OCI-LY1 (cell line): Measurements from ENCODE around the gene YPEL2.

ENCODE experiments used
- H2AFZ ChIP-seq: fragments of 200-600 bp; sonication (generic), shearing (Covaris generic); 2 replicates; pipeline ENCODE4 v1.6.0; 2014; ENCODE audit warnings: antibody characterized with exemption, mild to moderate bottlenecking, low read length
- H3F3A ChIP-seq: fragments of 200-600 bp; sonication (generic), shearing (Covaris generic); 2 replicates; pipeline ENCODE4 v1.6.0; 2014; ENCODE audit warnings: mild to moderate bottlenecking, antibody characterized with exemption, low read length, moderate library complexity; ENCODE audit not compliant: insufficient read depth
- H3K27ac ChIP-seq: fragments of 200-600 bp; sonication (generic); 2 replicates; pipeline ENCODE4 v1.5.1; 2014; ENCODE audit warnings: low read length, mixed run types, mild to moderate bottlenecking, low read depth; ENCODE audit not compliant: poor library complexity, severe bottlenecking
- H3K27me3 ChIP-seq: fragments of 200-600 bp; sonication (generic); 2 replicates; pipeline ENCODE4 v1.6.0; 2014; ENCODE audit warnings: antibody characterized with exemption, mild to moderate bottlenecking, low read length, moderate library complexity; ENCODE audit not compliant: insufficient read depth
- H3K36me3 ChIP-seq: fragments of 200-600 bp; sonication (generic); 2 replicates; pipeline ENCODE4 v1.6.1; 2014; ENCODE audit warnings: mild to moderate bottlenecking, antibody characterized with exemption, low read length, moderate library complexity, mixed read lengths; ENCODE audit not compliant: insufficient read depth
- H3K4me1 ChIP-seq: fragments of 200-600 bp; sonication (generic); 2 replicates; pipeline ENCODE4 v1.5.1; 2014; ENCODE audit warnings: mild to moderate bottlenecking, low read length, moderate library complexity; ENCODE audit not compliant: insufficient read depth, severe bottlenecking
- H3K4me2 ChIP-seq: fragments of 200-600 bp; sonication (generic), shearing (Covaris generic); 2 replicates; pipeline ENCODE4 v1.6.1; 2014; ENCODE audit warnings: low read length
- H3K4me3 ChIP-seq: fragments of 200-600 bp; sonication (generic); 2 replicates; pipeline ENCODE4 v1.5.1; 2014; ENCODE audit warnings: low read length, low read depth, mild to moderate bottlenecking, mixed read lengths; ENCODE audit not compliant: poor library complexity, severe bottlenecking
- H3K79me2 ChIP-seq: fragments of 200-600 bp; shearing (Covaris generic); 2 replicates; pipeline ENCODE4 v1.6.1; 2016; ENCODE audit warnings: mixed run types, low read length, mixed read lengths; ENCODE audit not compliant: insufficient read depth
- H3K9ac ChIP-seq: fragments of 200-600 bp; sonication (generic), shearing (Covaris generic); 2 replicates; pipeline ENCODE4 v1.6.1; 2014; ENCODE audit warnings: mild to moderate bottlenecking, low read length, mixed read lengths
- H3K9me2 ChIP-seq: fragments of 200-600 bp; sonication (generic), shearing (Covaris generic); 2 replicates; pipeline ENCODE4 v1.6.1; 2014; ENCODE audit warnings: low read depth, mild to moderate bottlenecking, low read length, mixed read lengths
- H3K9me3 ChIP-seq: fragments of 200-600 bp; shearing (Covaris generic); 2 replicates; pipeline ENCODE4 v1.6.1; 2014; ENCODE audit warnings: low read length, mixed read lengths
- H4K20me1 ChIP-seq: fragments of 200-600 bp; sonication (generic), shearing (Covaris generic); 2 replicates; pipeline ENCODE4 v1.6.0; 2016; ENCODE audit warnings: mild to moderate bottlenecking, low read length; ENCODE audit not compliant: insufficient read depth
- EZH2 ChIP-seq: fragments of 200-600 bp; sonication (generic), shearing (Covaris generic); IDR thresholded peaks from 2 replicates; pipeline ENCODE4 v1.8.0; 2017; ENCODE audit warnings: borderline replicate concordance, mixed run types, mild to moderate bottlenecking, antibody characterized with exemption, low read length, moderate library complexity, mixed read lengths
- TF ChIP-seq, protein P1 (sequence below): fragments of 200-600 bp; sonication (generic), shearing (Covaris generic); IDR thresholded peaks from 2 replicates; pipeline ENCODE4 v1.5.1; 2017; ENCODE audit warnings: mild to moderate bottlenecking, antibody characterized with exemption, low read length, moderate library complexity, mixed read lengths

YPEL2 gene

DNA sequence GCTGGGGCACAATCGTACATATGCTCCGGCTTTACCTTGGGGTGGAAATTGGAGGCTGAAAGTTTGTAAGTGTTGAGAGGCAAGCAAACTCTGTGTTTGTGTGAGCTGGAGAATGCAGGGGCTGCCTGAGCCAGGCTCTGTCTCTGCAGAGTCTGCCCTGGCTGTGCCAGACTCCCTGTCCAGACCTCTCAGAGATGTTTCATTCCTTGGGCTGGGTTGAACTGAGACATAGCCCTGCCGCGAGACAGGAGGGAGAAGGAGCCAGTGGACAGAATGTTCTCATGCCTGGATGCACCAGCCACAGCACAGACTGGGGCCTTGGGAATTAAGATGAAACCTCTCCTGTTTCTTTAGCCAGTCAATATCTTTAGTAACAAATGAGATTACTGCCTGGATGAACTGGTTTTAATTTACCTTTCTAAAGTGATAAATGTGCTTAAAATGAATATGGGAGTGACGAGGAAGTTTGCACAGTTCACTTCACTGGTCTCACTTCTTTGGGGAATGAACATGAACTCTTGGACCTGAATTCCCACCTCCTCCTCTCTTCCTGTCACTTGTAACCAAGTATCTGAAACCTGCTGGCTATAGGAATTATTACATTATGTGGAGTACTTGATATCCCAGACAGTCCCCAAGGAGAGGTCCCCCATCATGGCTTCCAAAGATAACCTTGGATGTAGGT lies 40.1 kb downstream of the YPEL2 start:
- Histone ChIP-seq H4K20me1 (no peaks in the 10 kb centered on the region), H3K4me1 (peaks cover 8% of the 10 kb centered on the region), H3K36me3 (no peaks in the 10 kb centered on the region), H3K79me2 (no peaks in the 10 kb centered on the region), H3K4me2 (no peak overlapping the region), H2AFZ (no peak overlapping the region), H3K27ac (no peak overlapping the region), H3K9ac (no peak overlapping the region), H3K9me3 (no peaks in the 10 kb centered on the region), H3F3A (no peaks in the 10 kb centered on the region), H3K4me3 (no peak overlapping the region), H3K9me2 (no peaks in the 10 kb centered on the region), H3K27me3 (no peaks in the 10 kb centered on the region)
- TF ChIP-seq, protein P1, sequence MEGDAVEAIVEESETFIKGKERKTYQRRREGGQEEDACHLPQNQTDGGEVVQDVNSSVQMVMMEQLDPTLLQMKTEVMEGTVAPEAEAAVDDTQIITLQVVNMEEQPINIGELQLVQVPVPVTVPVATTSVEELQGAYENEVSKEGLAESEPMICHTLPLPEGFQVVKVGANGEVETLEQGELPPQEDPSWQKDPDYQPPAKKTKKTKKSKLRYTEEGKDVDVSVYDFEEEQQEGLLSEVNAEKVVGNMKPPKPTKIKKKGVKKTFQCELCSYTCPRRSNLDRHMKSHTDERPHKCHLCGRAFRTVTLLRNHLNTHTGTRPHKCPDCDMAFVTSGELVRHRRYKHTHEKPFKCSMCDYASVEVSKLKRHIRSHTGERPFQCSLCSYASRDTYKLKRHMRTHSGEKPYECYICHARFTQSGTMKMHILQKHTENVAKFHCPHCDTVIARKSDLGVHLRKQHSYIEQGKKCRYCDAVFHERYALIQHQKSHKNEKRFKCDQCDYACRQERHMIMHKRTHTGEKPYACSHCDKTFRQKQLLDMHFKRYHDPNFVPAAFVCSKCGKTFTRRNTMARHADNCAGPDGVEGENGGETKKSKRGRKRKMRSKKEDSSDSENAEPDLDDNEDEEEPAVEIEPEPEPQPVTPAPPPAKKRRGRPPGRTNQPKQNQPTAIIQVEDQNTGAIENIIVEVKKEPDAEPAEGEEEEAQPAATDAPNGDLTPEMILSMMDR = no peak
- no peak for TF ChIP-seq EZH2

DNA sequence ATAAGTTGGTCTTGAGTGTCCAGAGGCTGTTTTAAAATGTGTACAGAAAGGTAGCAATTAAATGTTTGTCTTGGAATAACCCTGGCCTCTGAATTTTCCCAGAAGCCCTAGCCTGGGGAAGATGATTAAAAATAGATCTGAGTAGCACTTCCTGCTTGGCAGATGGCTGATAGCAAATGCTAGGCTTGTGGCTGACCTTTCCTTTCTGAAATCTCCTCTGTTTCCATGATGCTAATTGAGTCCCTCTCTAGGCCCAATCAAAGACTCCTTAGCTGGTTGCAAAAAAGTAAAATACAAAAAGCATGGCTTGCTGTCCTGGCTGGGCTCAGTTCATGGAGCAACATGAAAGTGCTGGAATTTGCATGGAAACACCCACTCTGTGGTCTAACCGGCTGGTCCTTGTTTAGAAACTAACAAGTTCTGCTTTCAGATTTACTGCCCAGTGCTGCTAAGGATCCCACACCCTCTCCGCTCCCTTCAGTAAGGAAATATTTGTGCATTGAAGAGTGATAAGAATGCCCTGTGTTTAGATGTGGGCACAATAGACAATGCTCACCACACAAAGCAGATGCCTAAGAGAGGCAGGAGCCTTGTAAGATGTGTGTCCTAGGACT lies 40.8 kb downstream of the YPEL2 start:
- no peaks in the 10 kb centered on the region for H4K20me1 ChIP-seq
- H3K9me2 ChIP-seq = no peaks in the 10 kb centered on the region
- no peaks in the 10 kb centered on the region for H3K36me3 ChIP-seq
- TF ChIP-seq EZH2 = no peak
- TF ChIP-seq, protein P1 = no peak
- no peaks in the 10 kb centered on the region for H3F3A ChIP-seq
- H3K27ac ChIP-seq = no peak overlapping the region
- no peak overlapping the region for H3K9ac ChIP-seq
- no peak overlapping the region for H3K4me2 ChIP-seq
- no peaks in the 10 kb centered on the region for H3K27me3 ChIP-seq
- no peaks in the 10 kb centered on the region for H3K79me2 ChIP-seq
- H2AFZ ChIP-seq = no peak overlapping the region
- H3K4me3 ChIP-seq = no peak overlapping the region
- H3K9me3 ChIP-seq = no peaks in the 10 kb centered on the region
- peaks cover 8% of the 10 kb centered on the region for H3K4me1 ChIP-seq

DNA sequence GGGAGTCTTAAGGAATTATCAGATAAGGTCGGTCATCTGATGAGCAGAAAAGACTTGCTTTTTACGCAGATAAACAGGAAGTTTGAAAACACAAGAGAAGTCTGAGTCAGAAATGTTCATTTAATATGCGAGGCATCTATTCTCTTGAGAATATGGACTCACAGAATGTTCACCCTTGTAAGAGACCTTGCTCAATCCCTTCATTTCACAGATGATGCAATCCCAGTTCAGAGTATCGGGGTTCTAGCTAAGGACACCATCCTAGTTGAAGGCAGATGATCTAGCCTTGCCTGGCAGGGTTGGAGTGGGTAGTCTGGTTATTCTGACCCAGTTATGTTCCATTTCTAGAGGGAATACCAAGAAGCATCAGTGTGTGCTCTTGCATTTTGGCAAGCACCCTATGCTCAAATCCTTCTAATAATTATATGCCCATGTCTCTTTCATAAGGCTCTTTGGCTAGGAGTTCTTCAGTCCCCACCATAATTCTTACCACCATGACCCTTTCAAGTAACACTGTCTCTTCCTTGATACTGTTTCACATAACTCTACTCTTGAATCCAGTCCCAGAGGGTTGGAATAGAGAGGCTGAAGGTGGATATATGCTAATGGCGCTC lies 42.5 kb downstream of the YPEL2 start:
- H3K4me3 ChIP-seq = no peak overlapping the region
- H3K27ac ChIP-seq = no peak overlapping the region
- H3K79me2 ChIP-seq = no peaks in the 10 kb centered on the region
- H3K9me3 ChIP-seq = no peaks in the 10 kb centered on the region
- H3K4me2 ChIP-seq = no peak overlapping the region
- H3F3A ChIP-seq = no peaks in the 10 kb centered on the region
- no peaks in the 10 kb centered on the region for H3K36me3 ChIP-seq
- H3K27me3 ChIP-seq = no peaks in the 10 kb centered on the region
- H3K4me1 ChIP-seq = peaks cover 8% of the 10 kb centered on the region
- H2AFZ ChIP-seq = no peak overlapping the region
- H3K9me2 ChIP-seq = no peaks in the 10 kb centered on the region
- no peak for TF ChIP-seq EZH2
- TF ChIP-seq, protein P1 = no peak
- H3K9ac ChIP-seq = no peak overlapping the region
- no peaks in the 10 kb centered on the region for H4K20me1 ChIP-seq
